GM10266 (cell line): ENCODE results near the gene ENDOG.

Source experiments
- DNase-seq: peaks from one replicate; pipeline ENCODE4 v3.0.0; 2012; ENCODE audit errors: extremely low spot score
- TF ChIP-seq, protein P1 (sequence below): IDR thresholded peaks from 2 replicates; pipeline ENCODE4 v1.5.1; 2012; ENCODE audit warnings: mild to moderate bottlenecking, low read depth; ENCODE audit not compliant: control insufficient read depth, insufficient read depth; ENCODE audit errors: missing control alignments

The ENDOG gene

DNA sequence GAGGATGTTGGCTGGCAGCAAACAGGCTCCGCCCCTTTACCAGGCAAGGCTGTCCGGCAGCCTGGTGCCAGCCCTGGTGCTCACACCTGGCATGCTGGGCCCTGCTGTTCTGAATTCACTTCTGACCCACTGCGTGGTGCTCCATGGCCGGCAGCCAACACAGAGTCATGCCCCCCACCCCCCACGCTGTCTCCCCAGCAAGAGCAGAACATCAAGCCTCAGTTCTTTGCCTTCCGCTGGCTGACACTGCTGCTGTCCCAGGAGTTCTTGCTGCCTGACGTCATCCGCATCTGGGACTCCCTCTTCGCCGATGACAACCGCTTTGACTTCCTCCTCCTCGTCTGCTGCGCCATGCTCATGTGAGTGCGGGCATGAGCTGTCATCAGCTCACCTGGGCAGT is 12.6 kb upstream of the ENDOG start:
- no peak for DNase-seq
- TF ChIP-seq, protein P1, sequence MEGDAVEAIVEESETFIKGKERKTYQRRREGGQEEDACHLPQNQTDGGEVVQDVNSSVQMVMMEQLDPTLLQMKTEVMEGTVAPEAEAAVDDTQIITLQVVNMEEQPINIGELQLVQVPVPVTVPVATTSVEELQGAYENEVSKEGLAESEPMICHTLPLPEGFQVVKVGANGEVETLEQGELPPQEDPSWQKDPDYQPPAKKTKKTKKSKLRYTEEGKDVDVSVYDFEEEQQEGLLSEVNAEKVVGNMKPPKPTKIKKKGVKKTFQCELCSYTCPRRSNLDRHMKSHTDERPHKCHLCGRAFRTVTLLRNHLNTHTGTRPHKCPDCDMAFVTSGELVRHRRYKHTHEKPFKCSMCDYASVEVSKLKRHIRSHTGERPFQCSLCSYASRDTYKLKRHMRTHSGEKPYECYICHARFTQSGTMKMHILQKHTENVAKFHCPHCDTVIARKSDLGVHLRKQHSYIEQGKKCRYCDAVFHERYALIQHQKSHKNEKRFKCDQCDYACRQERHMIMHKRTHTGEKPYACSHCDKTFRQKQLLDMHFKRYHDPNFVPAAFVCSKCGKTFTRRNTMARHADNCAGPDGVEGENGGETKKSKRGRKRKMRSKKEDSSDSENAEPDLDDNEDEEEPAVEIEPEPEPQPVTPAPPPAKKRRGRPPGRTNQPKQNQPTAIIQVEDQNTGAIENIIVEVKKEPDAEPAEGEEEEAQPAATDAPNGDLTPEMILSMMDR: no peak

DNA sequence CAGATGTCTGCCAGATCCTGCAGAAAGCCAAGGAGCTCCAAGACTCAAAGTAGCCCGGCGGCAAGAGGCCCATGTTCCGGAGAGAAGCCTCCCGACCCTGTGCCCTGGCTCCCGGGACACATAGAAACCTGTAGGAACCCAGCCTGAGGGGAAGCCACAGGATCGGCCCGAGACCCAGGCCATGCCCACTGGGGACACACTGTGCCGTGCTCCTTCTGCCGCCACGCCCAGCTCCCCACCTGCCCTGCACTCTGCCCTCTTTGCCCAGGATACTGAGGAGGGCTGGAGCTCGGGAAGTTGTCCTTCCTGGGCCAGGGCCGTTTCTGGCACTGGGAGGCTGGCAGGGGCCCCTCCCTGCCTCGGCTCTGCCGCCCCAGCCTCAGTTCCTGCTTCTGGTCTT is 10.5 kb upstream of the ENDOG start:
- DNase-seq: no peak
- TF ChIP-seq, protein P1: no peak

DNA sequence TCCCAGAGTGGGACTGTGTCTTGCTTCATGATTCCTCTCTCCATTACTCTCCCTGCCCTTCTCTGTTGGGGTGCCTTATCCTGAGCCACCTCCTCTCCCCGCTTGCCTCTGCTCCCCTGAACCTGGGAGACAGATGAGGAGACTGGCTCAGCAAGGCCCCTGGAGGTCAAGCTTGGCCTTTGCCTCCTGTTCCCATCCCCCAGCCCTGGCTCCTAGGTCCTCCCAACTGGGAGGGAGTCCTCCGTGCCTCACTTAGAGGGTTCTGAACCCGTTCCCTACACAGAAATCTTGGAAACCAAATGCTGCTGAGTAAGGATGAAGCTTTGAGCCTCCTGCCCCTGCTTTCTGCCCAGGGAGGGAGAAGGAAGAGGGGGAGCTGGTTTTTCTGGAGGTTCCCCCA is 9.8 kb upstream of the ENDOG start:
- TF ChIP-seq, protein P1: no peak
- DNase-seq: no peak

- TF ChIP-seq, protein P1: no peak
- DNase-seq: no peak
Measured at GRCh38 chr9:128809036-128809599, 9.2 kb upstream of the ENDOG start.

DNA sequence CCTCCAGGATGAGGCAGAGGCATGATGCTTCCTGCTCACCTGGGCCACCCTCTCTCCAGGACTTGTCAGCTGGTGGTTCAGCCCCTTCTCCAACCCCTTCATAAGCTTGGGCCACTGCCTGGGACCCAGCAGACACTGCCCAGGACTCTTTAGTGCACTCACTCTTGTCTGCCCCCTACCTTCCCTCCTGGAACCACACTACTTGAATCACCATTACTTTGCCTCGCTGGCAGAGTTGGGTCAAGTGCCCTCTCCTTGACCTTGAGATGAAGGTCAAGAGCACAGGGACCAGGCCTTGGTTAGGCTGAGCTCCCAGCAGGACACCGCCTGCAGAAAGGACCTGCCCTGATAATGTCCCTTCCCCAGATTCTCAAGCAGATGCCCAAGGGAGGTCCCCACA is 8.5 kb upstream of the ENDOG start:
- TF ChIP-seq, protein P1: no peak
- no peak for DNase-seq

DNA sequence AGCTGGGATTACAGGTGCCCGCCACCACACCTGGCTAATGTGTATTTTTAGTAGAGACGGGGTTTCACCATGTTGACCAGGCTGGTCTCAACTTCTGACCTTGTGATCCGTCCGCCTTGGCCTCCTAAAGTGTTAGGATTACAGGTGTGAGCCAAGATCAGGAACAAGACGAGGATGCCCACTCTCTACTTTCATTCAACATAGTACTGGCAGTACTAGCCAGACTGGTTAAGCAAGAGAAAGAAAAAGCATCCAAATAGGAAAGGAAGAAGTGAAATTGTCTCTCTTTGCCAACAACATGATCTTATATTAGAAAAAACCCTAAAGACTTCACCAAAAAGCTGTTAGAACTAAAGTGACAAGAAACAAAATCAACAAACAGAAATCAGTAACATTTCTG is 7.4 kb upstream of the ENDOG start:
- no peak for DNase-seq
- TF ChIP-seq, protein P1: no peak

DNA sequence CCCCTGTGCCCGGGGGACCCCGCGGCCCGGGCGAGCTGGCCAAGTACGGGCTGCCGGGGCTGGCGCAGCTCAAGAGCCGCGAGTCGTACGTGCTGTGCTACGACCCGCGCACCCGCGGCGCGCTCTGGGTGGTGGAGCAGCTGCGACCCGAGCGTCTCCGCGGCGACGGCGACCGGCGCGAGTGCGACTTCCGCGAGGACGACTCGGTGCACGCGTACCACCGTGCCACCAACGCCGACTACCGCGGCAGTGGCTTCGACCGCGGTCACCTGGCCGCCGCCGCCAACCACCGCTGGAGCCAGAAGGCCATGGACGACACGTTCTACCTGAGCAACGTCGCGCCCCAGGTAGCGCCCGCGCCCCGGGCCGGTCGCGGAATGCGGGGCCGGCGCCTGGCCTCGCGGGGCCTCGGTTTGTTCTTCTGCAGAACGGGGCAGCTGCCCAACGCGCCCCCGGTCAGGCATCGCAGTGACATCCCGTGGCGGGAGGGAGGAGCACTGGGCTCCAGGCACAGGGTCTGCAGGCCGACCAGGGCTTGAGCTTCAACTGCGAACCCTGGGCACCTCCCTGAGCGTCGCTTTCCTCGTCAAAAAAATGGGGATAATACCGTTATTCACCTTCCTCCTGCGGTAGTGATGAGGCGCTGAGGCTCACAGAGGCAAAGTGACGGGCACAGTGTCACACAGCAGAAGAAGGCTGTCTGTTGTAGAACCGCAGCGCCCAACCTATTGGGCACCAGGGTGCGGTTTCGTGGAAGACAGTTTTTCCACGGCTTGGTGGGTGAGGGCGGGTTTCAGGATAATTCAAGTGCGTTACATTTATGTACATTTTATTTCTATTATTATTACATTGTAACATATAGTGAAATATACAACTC is 777 bp downstream of the ENDOG start:
- DNase-seq: peak; percentile 77
- TF ChIP-seq, protein P1: no peak
